K562 (cell line): Measurements from ENCODE around the gene KRTAP9-2. TPM values are rescaled to one million over a fixed set of nuclear protein-coding genes. Genes with fewer than 3 reads are reported as not detected.

Experiments used
- ZNF217 ChIP-seq: sonication (generic); formaldehyde crosslinking; IDR thresholded peaks from 2 replicates; pipeline ENCODE4 v1.8.0; 2022; ENCODE audit warnings: mild to moderate bottlenecking, missing genetic modification reagents
- ZNF644 ChIP-seq: fragments of 200-800 bp; sonication (Bioruptor generic); IDR thresholded peaks from 2 replicates; pipeline ENCODE4 v1.6.1; 2016; ENCODE audit warnings: low read depth, missing genetic modification characterization, missing compliant biosample characterization
- polyA plus RNA-seq, 8 experiments: library from polyadenylated mRNA; depleted of rRNA in 4 of 8; stranded (reverse) in 5 of 8; unstranded in 3 of 8; fragments of >200 nt; fragmentation: Nextera tagmentation in 2 of 8; fragmentation: Illumina TruSeq in 1 of 8; extraction: Ambion mirVana in 2 of 8; extraction: Trizol in 1 of 8; gene quantifications; 2 replicates each; pipeline versions ENCODE4 v1.2.1 to v1.2.3, GENCODE V29; 2011 to 2014; ENCODE audit warnings: inconsistent platforms in 1 of 8, missing spikeins in 1 of 8
- total RNA-seq, 7 experiments: library from RNA; depleted of rRNA in 6 of 7; stranded (reverse); fragments of >200 nt in 6 of 7; fragmentation: Illumina TruSeq in 2 of 7; extraction: Trizol in 2 of 7; gene quantifications; 2 replicates each; pipeline versions ENCODE4 v1.2.1 to v1.2.3, GENCODE V29; 2011 to 2021; ENCODE audit warnings: low replicate concordance in 1 of 7
- TF ChIP-seq, protein P1 (sequence below), 2 experiments: fragments of 450-650 bp; IDR thresholded peaks; 2 replicates each; pipeline ENCODE4 v1.6.1; 2016; ENCODE audit warnings: mild to moderate bottlenecking in 2 of 2, borderline replicate concordance in 1 of 2, low read depth in 1 of 2, moderate library complexity in 1 of 2

Gene KRTAP9-2
- total and polyA plus RNA-seq, 9 of the 15 experiments (the other 6 are each of a cell fraction or from before 2014, with no cell fraction given) = not detected

DNA sequence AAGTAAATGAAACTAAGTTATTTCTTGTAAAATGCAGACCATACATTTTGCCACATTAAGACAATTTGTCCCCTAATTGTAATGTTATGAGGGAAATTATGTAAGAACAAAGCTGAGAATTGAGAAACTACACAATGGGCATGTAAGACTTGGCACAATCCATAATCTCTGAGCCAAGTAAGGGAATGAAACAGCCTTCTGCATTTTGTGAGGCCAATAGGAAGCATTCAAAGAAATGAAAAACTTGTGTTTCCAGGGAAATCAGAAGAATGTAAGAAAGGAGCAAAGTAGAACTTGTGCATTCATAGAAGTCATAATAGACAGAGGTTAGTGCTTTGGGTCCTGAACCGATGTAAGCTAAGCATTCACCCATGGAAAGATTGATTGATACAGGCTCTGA is 24.8 kb downstream of the KRTAP9-2 start (continued):
- TF ChIP-seq, protein P1, sequence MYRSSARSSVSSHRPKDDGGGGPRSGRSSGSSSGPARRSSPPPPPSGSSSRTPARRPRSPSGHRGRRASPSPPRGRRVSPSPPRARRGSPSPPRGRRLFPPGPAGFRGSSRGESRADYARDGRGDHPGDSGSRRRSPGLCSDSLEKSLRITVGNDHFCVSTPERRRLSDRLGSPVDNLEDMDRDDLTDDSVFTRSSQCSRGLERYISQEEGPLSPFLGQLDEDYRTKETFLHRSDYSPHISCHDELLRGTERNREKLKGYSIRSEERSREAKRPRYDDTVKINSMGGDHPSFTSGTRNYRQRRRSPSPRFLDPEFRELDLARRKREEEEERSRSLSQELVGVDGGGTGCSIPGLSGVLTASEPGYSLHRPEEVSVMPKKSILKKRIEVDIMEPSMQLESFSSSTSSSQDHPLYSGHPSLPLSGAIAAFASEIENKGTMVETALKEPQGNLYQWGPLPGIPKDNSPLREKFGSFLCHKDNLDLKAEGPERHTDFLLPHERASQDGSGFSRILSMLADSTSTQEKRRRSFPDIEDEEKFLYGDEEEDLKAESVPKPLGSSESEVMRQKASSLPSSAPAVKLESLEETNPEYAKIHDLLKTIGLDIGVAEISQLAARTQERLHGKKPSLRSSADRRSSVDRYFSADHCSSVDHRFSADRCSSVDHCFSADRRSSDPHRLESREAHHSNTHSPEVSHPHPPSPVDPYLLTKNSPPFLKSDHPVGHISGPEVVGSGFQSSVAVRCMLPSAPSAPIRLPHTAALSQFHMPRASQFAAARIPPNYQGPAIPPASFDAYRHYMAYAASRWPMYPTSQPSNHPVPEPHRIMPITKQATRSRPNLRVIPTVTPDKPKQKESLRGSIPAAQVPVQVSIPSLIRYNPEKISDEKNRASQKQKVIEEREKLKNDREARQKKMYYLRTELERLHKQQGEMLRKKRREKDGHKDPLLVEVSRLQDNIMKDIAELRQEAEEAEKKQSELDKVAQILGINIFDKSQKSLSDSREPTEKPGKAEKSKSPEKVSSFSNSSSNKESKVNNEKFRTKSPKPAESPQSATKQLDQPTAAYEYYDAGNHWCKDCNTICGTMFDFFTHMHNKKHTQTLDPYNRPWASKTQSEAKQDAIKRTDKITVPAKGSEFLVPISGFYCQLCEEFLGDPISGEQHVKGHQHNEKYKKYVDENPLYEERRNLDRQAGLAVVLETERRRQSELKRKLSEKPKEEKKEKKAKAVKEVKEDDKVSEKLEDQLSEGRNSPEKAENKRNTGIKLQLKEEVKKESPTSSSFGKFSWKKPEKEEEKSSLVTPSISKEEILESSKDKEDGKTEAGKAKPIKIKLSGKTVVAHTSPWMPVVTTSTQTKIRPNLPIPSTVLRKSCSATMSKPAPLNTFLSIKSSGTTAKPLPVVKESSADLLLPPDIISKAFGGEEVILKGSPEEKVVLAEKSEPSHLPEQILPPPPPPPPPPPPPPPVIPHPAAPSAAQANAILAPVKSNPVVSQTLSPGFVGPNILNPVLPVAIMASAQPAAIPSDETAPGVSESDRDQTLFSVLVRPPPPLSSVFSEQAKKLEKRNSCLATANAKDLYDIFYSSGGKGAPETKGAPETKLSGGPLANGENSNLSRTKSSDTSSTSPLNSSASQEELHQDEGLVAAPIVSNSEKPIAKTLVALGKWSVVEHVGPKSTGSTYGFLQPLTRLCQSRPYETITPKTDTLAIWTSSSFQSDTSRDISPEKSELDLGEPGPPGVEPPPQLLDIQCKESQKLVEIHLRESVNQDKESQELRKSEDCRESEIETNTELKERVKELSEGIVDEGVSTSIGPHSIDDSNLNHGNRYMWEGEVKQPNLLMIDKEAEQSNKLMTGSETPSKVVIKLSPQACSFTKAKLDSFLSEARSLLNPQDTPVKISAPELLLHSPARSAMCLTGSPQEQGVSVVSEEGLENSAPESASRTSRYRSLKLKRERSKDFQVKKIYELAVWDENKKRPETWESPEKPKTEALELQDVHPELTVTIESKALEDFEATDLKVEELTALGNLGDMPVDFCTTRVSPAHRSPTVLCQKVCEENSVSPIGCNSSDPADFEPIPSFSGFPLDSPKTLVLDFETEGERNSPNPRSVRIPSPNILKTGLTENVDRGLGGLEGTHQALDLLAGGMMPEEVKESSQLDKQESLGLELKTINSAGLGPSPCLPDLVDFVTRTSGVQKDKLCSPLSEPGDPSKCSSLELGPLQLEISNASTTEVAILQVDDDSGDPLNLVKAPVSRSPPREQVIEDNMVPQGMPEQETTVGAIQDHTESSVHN (IDR thresholded peaks at IDR 0.05; ENCODE audit: borderline replicate concordance in 1 of 2, low read depth in 1 of 2) = no peak
- TF ChIP-seq ZNF217 (no peak), ZNF644 (no peak)
